Gastroesophageal sphincter (tissue), 4 donors: ENCODE data around the gene IRF2BPL. TPM values are rescaled to one million over a fixed set of nuclear protein-coding genes. Genes with fewer than 3 reads are reported as not detected.

Source experiments
- ATAC-seq: fragments of 150-250 bp; one replicate; pipeline ENCODE4 v1.9.1; 2016; ENCODE audit warnings: mild to moderate bottlenecking, moderate library complexity
- H3K27ac ChIP-seq, 4 donors: fragments of 200-600 bp; sonication (generic) in 3 of 4; 1 replicate in 3 of 4; 2 replicates in 1 of 4; pipeline ENCODE4 v1.5.1; 2016 to 2019
- H3K27me3 ChIP-seq: fragments of 200-600 bp; sonication (generic); one replicate; pipeline ENCODE4 v1.5.1; 2019
- H3K36me3 ChIP-seq, 2 donors: fragments of 200-600 bp; sonication (generic); one replicate each; pipeline ENCODE4 v1.5.1; 2019; ENCODE audit warnings: control low read depth in 1 of 2
- H3K4me1 ChIP-seq, 3 donors: fragments of 200-600 bp; sonication (generic); 1 replicate in 2 of 3; 2 replicates in 1 of 3; pipeline ENCODE4 v1.5.1; 2016 to 2019; ENCODE audit warnings: control low read depth in 2 of 3
- H3K4me3 ChIP-seq, 2 donors: fragments of 200-600 bp; sonication (generic); one replicate each; pipeline ENCODE4 v1.5.1; 2019; ENCODE audit warnings: mild to moderate bottlenecking in 1 of 2, moderate library complexity in 1 of 2
- H3K9me3 ChIP-seq, 3 donors: fragments of 200-600 bp; sonication (generic); one replicate each; pipeline ENCODE4 v1.5.1; 2017 to 2019; ENCODE audit warnings: control low read depth in 2 of 3
- CTCF ChIP-seq, 4 experiments: fragments of 200-600 bp in 2 of 4; fragments of 450-650 bp in 2 of 4; sonication (generic) in 1 of 4; IDR thresholded peaks; one replicate each; pipeline ENCODE4 v1.5.1; 2017 to 2019; ENCODE audit warnings: antibody characterized with exemption in 4 of 4, mild to moderate bottlenecking in 2 of 4, moderate library complexity in 2 of 4
- EP300 ChIP-seq: sonication (generic); formaldehyde crosslinking; IDR thresholded peaks from one replicate; pipeline ENCODE4 v1.6.1; 2017; ENCODE audit warnings: antibody characterized with exemption, mild to moderate bottlenecking
- POLR2A ChIP-seq, 2 donors: fragments of 450-650 bp; IDR thresholded peaks; one replicate each; pipeline ENCODE4 v1.6.1; 2017; ENCODE audit warnings: antibody characterized with exemption in 2 of 2, mild to moderate bottlenecking in 2 of 2, moderate library complexity in 1 of 2
- POLR2AphosphoS5 ChIP-seq: sonication (generic); formaldehyde crosslinking; IDR thresholded peaks from one replicate; pipeline ENCODE4 v1.6.1; 2017; ENCODE audit warnings: antibody characterized with exemption
- WGBS, 2 donors: methylation state at CpG; one replicate each; pipeline ENCODE4 v1.1.5; 2018; ENCODE audit warnings: low coverage in 1 of 2; 5-methylcytosine and 5-hydroxymethylcytosine counted together
- total RNA-seq, 4 donors: library from RNA; depleted of rRNA; stranded (reverse); fragments of >200 nt; gene quantifications; one replicate each; pipeline ENCODE4 v1.1.0, GENCODE V29; 2016

The IRF2BPL gene
- total RNA-seq, 4 donors from 2014 or later: 53.7 to 75.6 (median 59.9) TPM

GRCh38 chr14:76975051-76975450, 53.5 kb downstream of the IRF2BPL start:
- no peak for TF ChIP-seq POLR2AphosphoS5
- no peak for TF ChIP-seq CTCF (IDR thresholded peaks at IDR 0.05)
- no peak for TF ChIP-seq POLR2A (IDR thresholded peaks at IDR 0.05)
- no peak for TF ChIP-seq EP300
- 82 to 100% methylated on average over 3 to 5 of the region's 8 CpGs for WGBS, 2 donors

More at GRCh38 chr14:76975051-76975450, 53.5 kb downstream of the IRF2BPL start:
- H3K4me3 ChIP-seq: no peak overlapping the region
- H3K27ac ChIP-seq: no peak overlapping the region
- no peaks in the 10 kb centered on the region for H3K9me3 ChIP-seq
- no peaks in the 10 kb centered on the region for H3K4me1 ChIP-seq
- ATAC-seq: no peak
- H3K36me3 ChIP-seq: no peaks in the 10 kb centered on the region
- H3K27me3 ChIP-seq: no peaks in the 10 kb centered on the region

Other genes starting within 250 kb of the IRF2BPL start
- 10 to 100 TPM in 2 of 4 donors, 1 to 10 TPM in 2; 9.0 to 27.5 (median 12.2) TPM for gene ANGEL1, start 215.8 kb downstream of the IRF2BPL start, total RNA-seq
- not detected for gene LRRC74A, start 202.3 kb downstream of the IRF2BPL start, total RNA-seq
- gene CIPC, start 69.5 kb upstream of the IRF2BPL start, total RNA-seq: 10 to 100 TPM; 49.0 to 74.1 (median 60.4) TPM
- under 1 TPM in 2 of 4 donors, not detected in 2; 0.12 to 0.40 TPM for gene ZDHHC22, start 113.1 kb upstream of the IRF2BPL start, total RNA-seq
- under 1 TPM in 3 of 4 donors, not detected in 1; 0.08 to 0.13 (median 0.10) TPM for gene TMEM63C, start 153.1 kb upstream of the IRF2BPL start, total RNA-seq
- gene NGB, start 242.5 kb upstream of the IRF2BPL start, total RNA-seq: 1 to 10 TPM in 2 of 4 donors, under 1 TPM in 1, not detected in 1; 0.27 to 2.0 (median 1.2) TPM